GM23338 (cell line): ENCODE results near the gene KRT37. TPM values are rescaled to one million over a fixed set of nuclear protein-coding genes. Genes with fewer than 3 reads are reported as not detected.

Source experiments
- ATAC-seq: fragments of 200-7000 bp; cut with Tn5 transposase; 3 replicates; pipeline ENCODE4 v1.9.1; 2020
- DNase-seq: peaks from one replicate; pipeline ENCODE4 v3.0.0-alpha.2; 2015; ENCODE audit warnings: low spot score
- H2AFZ ChIP-seq: fragments of 200-600 bp; sonication (generic); 2 replicates; pipeline ENCODE4 v1.8.0; 2016; ENCODE audit warnings: antibody characterized with exemption, mild to moderate bottlenecking, moderate library complexity
- H3F3A ChIP-seq: fragments of 200-600 bp; sonication (generic); replicated peaks from 2 replicates; pipeline ENCODE4 v1.8.0; 2017; ENCODE audit warnings: antibody characterized with exemption, mixed run types, low read depth
- H3K27ac ChIP-seq: fragments of 200-600 bp; sonication (generic); 2 replicates; pipeline ENCODE4 v1.6.1; 2016; ENCODE audit warnings: low read depth
- H3K27me3 ChIP-seq: fragments of 200-600 bp; sonication (generic); 2 replicates; pipeline ENCODE4 v1.8.0; 2016; ENCODE audit warnings: mild to moderate bottlenecking, mixed run types, moderate library complexity; ENCODE audit not compliant: insufficient read depth
- H3K36me3 ChIP-seq: fragments of 200-600 bp; sonication (generic); 2 replicates; pipeline ENCODE4 v1.8.0; 2016; ENCODE audit warnings: mild to moderate bottlenecking; ENCODE audit not compliant: insufficient read depth
- H3K4me1 ChIP-seq: fragments of 200-600 bp; sonication (generic); 2 replicates; pipeline ENCODE4 v1.8.0; 2016; ENCODE audit warnings: mild to moderate bottlenecking, moderate library complexity; ENCODE audit not compliant: insufficient read depth
- H3K4me2 ChIP-seq: fragments of 200-600 bp; sonication (generic); 2 replicates; pipeline ENCODE4 v1.7.1; 2017; ENCODE audit warnings: mixed run types
- H3K4me3 ChIP-seq: fragments of 200-600 bp; sonication (generic); 2 replicates; pipeline ENCODE4 v1.6.1; 2016; ENCODE audit warnings: mixed run types
- H3K79me2 ChIP-seq: fragments of 200-600 bp; sonication (generic); replicated peaks from 2 replicates; pipeline ENCODE4 v1.8.0; 2017; ENCODE audit warnings: mild to moderate bottlenecking; ENCODE audit not compliant: insufficient read depth
- H3K9me2 ChIP-seq: fragments of 200-600 bp; sonication (generic); 2 replicates; pipeline ENCODE4 v1.8.0; 2017; ENCODE audit not compliant: insufficient read depth
- H4K20me1 ChIP-seq: fragments of 200-600 bp; sonication (generic); replicated peaks from 2 replicates; pipeline ENCODE4 v1.8.0; 2017; ENCODE audit warnings: mild to moderate bottlenecking; ENCODE audit not compliant: insufficient read depth
- H3K27ac Mint-ChIP-seq: 2 replicates; pipeline ENCODE4 v1.8.0; 2020; ENCODE audit warnings: inconsistent platforms, mild to moderate bottlenecking, moderate library complexity, mixed read lengths
- H3K27me3 Mint-ChIP-seq: 3 replicates; pipeline ENCODE4 v1.8.0; 2022; ENCODE audit warnings: low read depth, mild to moderate bottlenecking, moderate library complexity, mixed read lengths, inconsistent platforms; ENCODE audit not compliant: insufficient read depth, poor library complexity
- H3K36me3 Mint-ChIP-seq: 3 replicates; pipeline ENCODE4 v1.8.0; 2021; ENCODE audit warnings: low read depth, mild to moderate bottlenecking, inconsistent platforms, moderate library complexity, mixed read lengths
- H3K4me1 Mint-ChIP-seq: 3 replicates; pipeline ENCODE4 v1.8.0; 2020; ENCODE audit warnings: mild to moderate bottlenecking, inconsistent platforms, mixed read lengths
- H3K4me3 Mint-ChIP-seq: 3 replicates; pipeline ENCODE4 v1.8.0; 2021; ENCODE audit warnings: moderate library complexity, mild to moderate bottlenecking, inconsistent platforms, mixed read lengths
- H3K9me3 Mint-ChIP-seq: 3 replicates; pipeline ENCODE4 v1.8.0; 2020; ENCODE audit warnings: moderate library complexity, mild to moderate bottlenecking, inconsistent platforms, mixed read lengths
- EZH2 ChIP-seq: fragments of 200-600 bp; sonication (generic); IDR thresholded peaks from one replicate; pipeline ENCODE4 v1.8.0; 2017; ENCODE audit warnings: antibody characterized with exemption, mild to moderate bottlenecking, low read depth; ENCODE audit not compliant: unreplicated experiment
- JUNB ChIP-seq: IDR thresholded peaks from one replicate; pipeline ENCODE4 v1.6.1; 2016; ENCODE audit warnings: antibody characterized with exemption; ENCODE audit not compliant: unreplicated experiment
- NANOG ChIP-seq: IDR thresholded peaks from 2 replicates; pipeline ENCODE4 v1.6.1; 2016; ENCODE audit warnings: antibody characterized with exemption, borderline replicate concordance
- ZNF331 ChIP-seq: fragments of 250-450 bp; sonication (Bioruptor Pico); IDR thresholded peaks from 2 replicates; pipeline ENCODE4 v1.5.0; 2020; ENCODE audit warnings: low read depth, mild to moderate bottlenecking, moderate library complexity
- polyA plus RNA-seq: library from polyadenylated mRNA; unstranded; fragments of >200 nt; fragmentation: Nextera tagmentation; extraction: Ambion mirVana; gene quantifications from 2 replicates; pipeline ENCODE4 v1.2.1, GENCODE V29; 2016
- total RNA-seq: library from RNA; depleted of rRNA; stranded (reverse); fragments of >200 nt; shearing (Covaris generic); gene quantifications from 2 replicates; pipeline ENCODE4 v1.2.3, GENCODE V29; 2014
- TF ChIP-seq, protein P1 (sequence below): fragments of 250-450 bp; sonication (Bioruptor Pico); IDR thresholded peaks from 2 replicates; pipeline ENCODE4 v1.5.0; 2020; ENCODE audit warnings: mild to moderate bottlenecking, moderate library complexity

Gene KRT37
- total and polyA plus RNA-seq, 2 experiments from 2014 or later, result not detected

DNA sequence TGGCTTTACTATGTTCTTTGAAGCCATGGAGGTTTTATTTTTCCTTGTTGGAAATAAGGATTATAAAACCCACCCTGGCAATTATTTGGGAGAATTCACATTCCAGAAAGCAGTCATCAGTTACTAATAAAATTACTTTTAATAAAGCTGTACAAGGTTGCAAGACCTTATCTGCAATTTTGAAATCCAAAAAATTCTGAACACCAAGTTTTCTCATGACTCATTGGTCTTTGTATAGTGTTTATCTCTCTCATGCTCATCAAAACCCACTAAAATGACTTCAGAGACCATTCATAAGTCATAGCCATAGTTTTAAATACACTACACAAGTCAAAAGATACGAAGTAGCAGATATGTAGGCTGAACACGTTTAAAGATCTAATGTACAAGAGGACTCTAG, 22.4 kb upstream of the KRT37 start:
- H3K27ac Mint-ChIP-seq, result no peak overlapping the region
- H2AFZ ChIP-seq, result no peak overlapping the region
- no peak overlapping the region for H3K4me3 ChIP-seq
- ATAC-seq, result no peak
- H3K4me1 Mint-ChIP-seq, result no peaks in the 10 kb centered on the region
- H3F3A ChIP-seq, result no peaks in the 10 kb centered on the region
- no peaks in the 10 kb centered on the region for H3K79me2 ChIP-seq
- no peaks in the 10 kb centered on the region for H3K4me1 ChIP-seq
- H3K9me3 Mint-ChIP-seq, result peaks cover 13% of the 10 kb centered on the region; the same call in 2 of the 3 replicates
- H3K27me3 Mint-ChIP-seq, result peaks cover 2% of the 10 kb centered on the region
- DNase-seq, result no peak
- no peak overlapping the region for H3K4me2 ChIP-seq
- no peak overlapping the region for H3K27ac ChIP-seq
- H3K27me3 ChIP-seq, result no peaks in the 10 kb centered on the region
- no peaks in the 10 kb centered on the region for H3K36me3 ChIP-seq
- 0 out of 2 replicates have a peak, but pooled peaks cover 11% of the 10 kb centered on the region for H3K9me2 ChIP-seq
- no peaks in the 10 kb centered on the region for H4K20me1 ChIP-seq
- no peak overlapping the region for H3K4me3 Mint-ChIP-seq
- TF ChIP-seq NANOG (no peak), ZNF331 (no peak)
- H3K36me3 Mint-ChIP-seq, result peaks cover 2% of the 10 kb centered on the region; the same call in 1 of the 3 replicates

DNA sequence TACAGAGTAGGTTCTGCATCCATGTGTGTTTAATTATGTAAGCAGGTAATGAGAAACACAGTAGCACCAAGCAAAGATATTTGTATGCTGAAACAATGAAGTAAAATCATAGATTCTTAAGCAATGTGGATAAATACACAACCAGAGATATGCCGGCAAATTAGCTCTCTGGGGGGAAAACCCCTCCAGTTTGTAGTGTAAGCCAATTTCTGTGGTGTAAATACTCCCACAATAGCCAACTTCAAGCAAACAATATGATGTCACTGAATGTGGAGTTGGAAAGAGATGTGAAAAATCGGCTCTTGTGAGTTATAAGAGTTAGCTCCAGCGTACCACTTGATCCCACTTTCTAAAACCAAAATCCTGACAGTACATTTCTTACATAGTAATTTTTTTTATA, 20.3 kb upstream of the KRT37 start:
- Mint-ChIP-seq H3K27ac (no peak overlapping the region), H3K9me3 (peaks cover 4% of the 10 kb centered on the region; the same call in 2 of the 3 replicates), H3K4me1 (no peaks in the 10 kb centered on the region), H3K4me3 (no peak overlapping the region), H3K27me3 (peaks cover 2% of the 10 kb centered on the region), H3K36me3 (no peaks in the 10 kb centered on the region)
- 0 out of 2 replicates have a peak, but pooled peaks cover 11% of the 10 kb centered on the region for H3K9me2 ChIP-seq
- ATAC-seq (no peak), DNase-seq (no peak)
- no peaks in the 10 kb centered on the region for H3F3A ChIP-seq
- H3K36me3 ChIP-seq, result no peaks in the 10 kb centered on the region
- H4K20me1 ChIP-seq, result no peaks in the 10 kb centered on the region
- H3K27me3 ChIP-seq, result no peaks in the 10 kb centered on the region
- H2AFZ ChIP-seq, result no peak overlapping the region
- no peak for TF ChIP-seq EZH2
- TF ChIP-seq, protein P1, sequence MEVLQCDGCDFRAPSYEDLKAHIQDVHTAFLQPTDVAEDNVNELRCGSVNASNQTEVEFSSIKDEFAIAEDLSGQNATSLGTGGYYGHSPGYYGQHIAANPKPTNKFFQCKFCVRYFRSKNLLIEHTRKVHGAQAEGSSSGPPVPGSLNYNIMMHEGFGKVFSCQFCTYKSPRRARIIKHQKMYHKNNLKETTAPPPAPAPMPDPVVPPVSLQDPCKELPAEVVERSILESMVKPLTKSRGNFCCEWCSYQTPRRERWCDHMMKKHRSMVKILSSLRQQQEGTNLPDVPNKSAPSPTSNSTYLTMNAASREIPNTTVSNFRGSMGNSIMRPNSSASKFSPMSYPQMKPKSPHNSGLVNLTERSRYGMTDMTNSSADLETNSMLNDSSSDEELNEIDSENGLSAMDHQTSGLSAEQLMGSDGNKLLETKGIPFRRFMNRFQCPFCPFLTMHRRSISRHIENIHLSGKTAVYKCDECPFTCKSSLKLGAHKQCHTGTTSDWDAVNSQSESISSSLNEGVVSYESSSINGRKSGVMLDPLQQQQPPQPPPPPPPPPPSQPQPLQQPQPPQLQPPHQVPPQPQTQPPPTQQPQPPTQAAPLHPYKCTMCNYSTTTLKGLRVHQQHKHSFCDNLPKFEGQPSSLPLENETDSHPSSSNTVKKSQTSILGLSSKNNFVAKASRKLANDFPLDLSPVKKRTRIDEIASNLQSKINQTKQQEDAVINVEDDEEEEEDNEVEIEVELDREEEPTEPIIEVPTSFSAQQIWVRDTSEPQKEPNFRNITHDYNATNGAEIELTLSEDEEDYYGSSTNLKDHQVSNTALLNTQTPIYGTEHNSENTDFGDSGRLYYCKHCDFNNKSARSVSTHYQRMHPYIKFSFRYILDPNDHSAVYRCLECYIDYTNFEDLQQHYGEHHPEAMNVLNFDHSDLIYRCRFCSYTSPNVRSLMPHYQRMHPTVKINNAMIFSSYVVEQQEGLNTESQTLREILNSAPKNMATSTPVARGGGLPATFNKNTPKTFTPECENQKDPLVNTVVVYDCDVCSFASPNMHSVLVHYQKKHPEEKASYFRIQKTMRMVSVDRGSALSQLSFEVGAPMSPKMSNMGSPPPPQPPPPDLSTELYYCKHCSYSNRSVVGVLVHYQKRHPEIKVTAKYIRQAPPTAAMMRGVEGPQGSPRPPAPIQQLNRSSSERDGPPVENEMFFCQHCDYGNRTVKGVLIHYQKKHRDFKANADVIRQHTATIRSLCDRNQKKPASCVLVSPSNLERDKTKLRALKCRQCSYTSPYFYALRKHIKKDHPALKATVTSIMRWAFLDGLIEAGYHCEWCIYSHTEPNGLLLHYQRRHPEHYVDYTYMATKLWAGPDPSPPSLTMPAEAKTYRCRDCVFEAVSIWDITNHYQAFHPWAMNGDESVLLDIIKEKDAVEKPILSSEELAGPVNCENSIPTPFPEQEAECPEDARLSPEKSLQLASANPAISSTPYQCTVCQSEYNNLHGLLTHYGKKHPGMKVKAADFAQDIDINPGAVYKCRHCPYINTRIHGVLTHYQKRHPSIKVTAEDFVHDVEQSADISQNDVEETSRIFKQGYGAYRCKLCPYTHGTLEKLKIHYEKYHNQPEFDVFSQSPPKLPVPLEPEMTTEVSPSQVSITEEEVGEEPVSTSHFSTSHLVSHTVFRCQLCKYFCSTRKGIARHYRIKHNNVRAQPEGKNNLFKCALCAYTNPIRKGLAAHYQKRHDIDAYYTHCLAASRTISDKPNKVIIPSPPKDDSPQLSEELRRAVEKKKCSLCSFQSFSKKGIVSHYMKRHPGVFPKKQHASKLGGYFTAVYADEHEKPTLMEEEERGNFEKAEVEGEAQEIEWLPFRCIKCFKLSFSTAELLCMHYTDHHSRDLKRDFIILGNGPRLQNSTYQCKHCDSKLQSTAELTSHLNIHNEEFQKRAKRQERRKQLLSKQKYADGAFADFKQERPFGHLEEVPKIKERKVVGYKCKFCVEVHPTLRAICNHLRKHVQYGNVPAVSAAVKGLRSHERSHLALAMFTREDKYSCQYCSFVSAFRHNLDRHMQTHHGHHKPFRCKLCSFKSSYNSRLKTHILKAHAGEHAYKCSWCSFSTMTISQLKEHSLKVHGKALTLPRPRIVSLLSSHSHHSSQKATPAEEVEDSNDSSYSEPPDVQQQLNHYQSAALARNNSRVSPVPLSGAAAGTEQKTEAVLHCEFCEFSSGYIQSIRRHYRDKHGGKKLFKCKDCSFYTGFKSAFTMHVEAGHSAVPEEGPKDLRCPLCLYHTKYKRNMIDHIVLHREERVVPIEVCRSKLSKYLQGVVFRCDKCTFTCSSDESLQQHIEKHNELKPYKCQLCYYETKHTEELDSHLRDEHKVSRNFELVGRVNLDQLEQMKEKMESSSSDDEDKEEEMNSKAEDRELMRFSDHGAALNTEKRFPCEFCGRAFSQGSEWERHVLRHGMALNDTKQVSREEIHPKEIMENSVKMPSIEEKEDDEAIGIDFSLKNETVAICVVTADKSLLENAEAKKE (CRISPR knock-in tag), result no peak
- no peak for TF ChIP-seq JUNB
- no peaks in the 10 kb centered on the region for H3K4me1 ChIP-seq
- H3K4me3 ChIP-seq, result no peak overlapping the region
- no peaks in the 10 kb centered on the region for H3K79me2 ChIP-seq
- no peak overlapping the region for H3K27ac ChIP-seq
- no peak overlapping the region for H3K4me2 ChIP-seq
